WTC11 (cell line): ENCODE data around the gene PCDH12. TPM values are rescaled to one million over a fixed set of nuclear protein-coding genes. Genes with fewer than 3 reads are reported as not detected.

Source experiments
- ATAC-seq: fragments of 200-7000 bp; cut with Tn5 transposase; 2 replicates; pipeline ENCODE4 v1.10.0; 2021; ENCODE audit warnings: mild to moderate bottlenecking, moderate library complexity
- CTCF ChIA-PET: fragments of 300-600 bp; sonication (Branson Sonifier 250); formaldehyde crosslinking; loops from one replicate; lab custom pipeline; 2021; ENCODE audit warnings: antibody characterized with exemption; lab: Charles Lee
- POLR2A ChIA-PET: fragments of 350-600 bp; sonication (Branson Sonifier 250); formaldehyde crosslinking; loops from one replicate; lab custom pipeline; 2021; ENCODE audit warnings: antibody characterized with exemption; lab: Charles Lee
- DNase-seq: peaks from one replicate; pipeline ENCODE4 v3.0.0; 2021; ENCODE audit warnings: low spot score
- H3K27ac Mint-ChIP-seq: 2 replicates; pipeline ENCODE4 v1.8.0; 2021; ENCODE audit warnings: mixed read lengths
- H3K27me3 Mint-ChIP-seq: 2 replicates; pipeline ENCODE4 v1.8.0; 2021; ENCODE audit warnings: low read depth, mild to moderate bottlenecking, moderate library complexity, mixed read lengths
- H3K36me3 Mint-ChIP-seq: 2 replicates; pipeline ENCODE4 v1.8.0; 2021; ENCODE audit warnings: mixed read lengths
- H3K4me1 Mint-ChIP-seq: 2 replicates; pipeline ENCODE4 v1.8.0; 2022; ENCODE audit warnings: mixed read lengths
- H3K4me3 Mint-ChIP-seq: 2 replicates; pipeline ENCODE4 v1.8.0; 2021; ENCODE audit warnings: mild to moderate bottlenecking, moderate library complexity, mixed read lengths
- H3K9me3 Mint-ChIP-seq: 2 replicates; pipeline ENCODE4 v1.8.0; 2021; ENCODE audit warnings: mixed read lengths
- E2F4 ChIP-seq: sonication (generic); formaldehyde crosslinking; IDR thresholded peaks from 2 replicates; pipeline ENCODE4 v1.8.1; 2022; ENCODE audit warnings: low read depth, mild to moderate bottlenecking, moderate library complexity, missing genetic modification reagents, borderline replicate concordance
- FOXK1 ChIP-seq: sonication (generic); formaldehyde crosslinking; IDR thresholded peaks from 2 replicates; pipeline ENCODE4 v1.8.0; 2022; ENCODE audit warnings: mild to moderate bottlenecking, moderate library complexity, missing genetic modification reagents
- KAT7 ChIP-seq: sonication (generic); formaldehyde crosslinking; IDR thresholded peaks from 2 replicates; pipeline ENCODE4 v1.8.1; 2023; ENCODE audit warnings: missing genetic modification reagents, mild to moderate bottlenecking, borderline replicate concordance
- NR2C2 ChIP-seq: sonication (generic); formaldehyde crosslinking; IDR thresholded peaks from 2 replicates; pipeline ENCODE4 v1.8.0; 2022; ENCODE audit warnings: mild to moderate bottlenecking, missing genetic modification reagents
- OVOL2 ChIP-seq: fragments of 250-450 bp; sonication (Bioruptor Pico); IDR thresholded peaks from 2 replicates; pipeline ENCODE4 v1.9.0; 2021; ENCODE audit warnings: mild to moderate bottlenecking, borderline replicate concordance
- SP1 ChIP-seq: sonication (generic); formaldehyde crosslinking; conservative IDR thresholded peaks from 2 replicates; pipeline ENCODE4 v1.8.1; 2022; ENCODE audit warnings: missing genetic modification reagents
- TCF7 ChIP-seq: sonication (generic); formaldehyde crosslinking; IDR thresholded peaks from 2 replicates; pipeline ENCODE4 v1.8.0; 2022; ENCODE audit warnings: mild to moderate bottlenecking, low read depth, missing genetic modification reagents, moderate library complexity
- ZBTB21 ChIP-seq: sonication (generic); formaldehyde crosslinking; IDR thresholded peaks from 2 replicates; pipeline ENCODE4 v1.8.1; 2023; ENCODE audit warnings: mild to moderate bottlenecking, missing genetic modification reagents, borderline replicate concordance
- ZNF263 ChIP-seq: sonication (generic); formaldehyde crosslinking; IDR thresholded peaks from 2 replicates; pipeline ENCODE4 v1.8.1; 2022; ENCODE audit warnings: low read depth, mild to moderate bottlenecking, moderate library complexity, missing genetic modification reagents
- ZNF425 ChIP-seq: fragments of 250-450 bp; sonication (Bioruptor Pico); conservative IDR thresholded peaks from 2 replicates; pipeline ENCODE4 v1.9.0; 2021; ENCODE audit warnings: mild to moderate bottlenecking
- total RNA-seq: library from RNA; stranded (reverse); gene quantifications from 3 replicates; pipeline ENCODE4 v1.2.3, GENCODE V29; 2021
- TF ChIP-seq, protein P1 (sequence below): sonication (generic); formaldehyde crosslinking; conservative IDR thresholded peaks from 2 replicates; pipeline ENCODE4 v1.8.1; 2023; ENCODE audit warnings: mild to moderate bottlenecking, low read depth, missing genetic modification reagents, moderate library complexity
- TF ChIP-seq, protein P2 (sequence below): sonication (generic); formaldehyde crosslinking; IDR thresholded peaks from 2 replicates; pipeline ENCODE4 v1.8.0; 2023; ENCODE audit warnings: missing genetic modification reagents, mild to moderate bottlenecking, borderline replicate concordance
- TF ChIP-seq, protein P3 (sequence below): fragments of 200-600 bp; IDR thresholded peaks from 2 replicates; pipeline ENCODE4 v1.8.0; 2022; ENCODE audit warnings: antibody characterized with exemption

Gene PCDH12
- total RNA-seq, 1 experiment from 2014 or later, result 0.33 TPM

GRCh38 chr5:141961466-141961865 is 3.5 kb upstream of the PCDH12 start:
- Mint-ChIP-seq H3K27me3 (no peaks in the 10 kb centered on the region), H3K9me3 (no peaks in the 10 kb centered on the region), H3K4me1 (peaks cover 38% of the 10 kb centered on the region), H3K36me3 (no peaks in the 10 kb centered on the region), H3K4me3 (no peak overlapping the region), H3K27ac (no peak overlapping the region)
- ATAC-seq, result no peak
- POLR2A ChIA-PET, result interaction anchor here (0.9 to 1.7 kb wide), 3 partner anchors 8 to 117 kb away, joined by 3 to 8 read pairs (median 3); partner anchors contain the start of genes DELE1 and RNF14
- TF ChIP-seq ZNF425 (CRISPR knock-in tag), result no peak
- TF ChIP-seq TCF7 (CRISPR knock-in tag), result no peak
- TF ChIP-seq ZNF263 (CRISPR knock-in tag), result no peak
- no peak for TF ChIP-seq KAT7 (CRISPR knock-in tag)
- TF ChIP-seq, protein P1, sequence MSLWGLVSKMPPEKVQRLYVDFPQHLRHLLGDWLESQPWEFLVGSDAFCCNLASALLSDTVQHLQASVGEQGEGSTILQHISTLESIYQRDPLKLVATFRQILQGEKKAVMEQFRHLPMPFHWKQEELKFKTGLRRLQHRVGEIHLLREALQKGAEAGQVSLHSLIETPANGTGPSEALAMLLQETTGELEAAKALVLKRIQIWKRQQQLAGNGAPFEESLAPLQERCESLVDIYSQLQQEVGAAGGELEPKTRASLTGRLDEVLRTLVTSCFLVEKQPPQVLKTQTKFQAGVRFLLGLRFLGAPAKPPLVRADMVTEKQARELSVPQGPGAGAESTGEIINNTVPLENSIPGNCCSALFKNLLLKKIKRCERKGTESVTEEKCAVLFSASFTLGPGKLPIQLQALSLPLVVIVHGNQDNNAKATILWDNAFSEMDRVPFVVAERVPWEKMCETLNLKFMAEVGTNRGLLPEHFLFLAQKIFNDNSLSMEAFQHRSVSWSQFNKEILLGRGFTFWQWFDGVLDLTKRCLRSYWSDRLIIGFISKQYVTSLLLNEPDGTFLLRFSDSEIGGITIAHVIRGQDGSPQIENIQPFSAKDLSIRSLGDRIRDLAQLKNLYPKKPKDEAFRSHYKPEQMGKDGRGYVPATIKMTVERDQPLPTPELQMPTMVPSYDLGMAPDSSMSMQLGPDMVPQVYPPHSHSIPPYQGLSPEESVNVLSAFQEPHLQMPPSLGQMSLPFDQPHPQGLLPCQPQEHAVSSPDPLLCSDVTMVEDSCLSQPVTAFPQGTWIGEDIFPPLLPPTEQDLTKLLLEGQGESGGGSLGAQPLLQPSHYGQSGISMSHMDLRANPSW (CRISPR knock-in tag), result no peak
- no peak for DNase-seq
- CTCF ChIA-PET, result interaction anchor here (0.8 to 7.4 kb wide), 55 partner anchors 9 to 738 kb away, joined by 3 to 136 read pairs (median 9); partner anchors contain the start of genes ARAP3, DELE1, DIAPH1 and FCHSD1

DNA sequence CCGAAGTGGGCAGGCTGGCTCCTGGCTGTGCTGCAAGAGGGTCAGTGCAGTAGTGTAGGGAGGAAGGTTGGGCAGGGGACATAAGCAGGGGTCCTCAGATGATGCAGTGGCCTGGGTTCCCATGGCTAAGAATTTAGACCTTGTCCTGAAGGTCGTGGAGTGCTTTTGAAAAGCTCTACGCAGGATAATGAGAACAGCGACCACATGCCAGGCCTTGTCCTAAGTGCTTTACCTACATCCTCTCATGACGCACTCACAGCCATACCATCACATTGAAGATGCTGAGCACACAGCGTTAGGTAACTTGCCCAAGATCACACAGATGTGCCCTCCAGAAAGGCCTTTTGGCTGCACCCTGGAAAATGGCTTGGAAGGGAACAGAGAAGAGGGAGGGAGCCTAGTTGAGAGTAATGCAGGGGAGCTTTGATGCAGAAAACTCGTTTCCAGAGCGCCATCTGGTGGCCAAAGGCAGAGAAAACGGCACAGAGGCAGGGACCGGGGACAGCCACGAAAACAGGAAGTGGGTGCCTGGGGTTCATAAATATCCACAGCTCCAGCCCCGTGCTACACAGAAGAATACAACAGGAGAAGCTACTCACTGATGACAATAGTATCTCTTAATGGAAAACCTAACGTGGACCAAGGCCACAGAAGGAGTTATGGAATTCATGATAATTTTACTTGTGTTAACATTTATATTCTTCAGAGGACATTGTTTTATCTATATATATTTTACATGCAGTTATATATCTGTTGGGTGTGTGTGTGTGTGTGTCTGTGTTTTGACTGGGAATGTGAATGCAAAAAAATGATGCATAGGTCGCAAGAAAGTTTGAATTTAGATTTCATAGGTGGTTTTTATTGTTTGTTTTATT is 2.7 kb upstream of the PCDH12 start:
- no peaks in the 10 kb centered on the region for H3K9me3 Mint-ChIP-seq
- H3K27ac Mint-ChIP-seq, result 0 out of 2 replicates have a peak overlapping the region, but pooled peaks have one; percentile 24
- ChIA-PET POLR2A (interaction anchor here (0.9 to 1.7 kb wide), 6 partner anchors 8 to 259 kb away, joined by 3 to 8 read pairs (median 3); partner anchors contain the start of genes DELE1 and RNF14), CTCF (interaction anchor here (0.6 to 7.4 kb wide), 79 partner anchors 8 to 738 kb away, joined by 3 to 136 read pairs (median 6); partner anchors contain the start of genes ARAP3, DELE1, DIAPH1 and FCHSD1)
- no peaks in the 10 kb centered on the region for H3K27me3 Mint-ChIP-seq
- ATAC-seq, result peak; percentile 90
- DNase-seq, result peak; percentile 88
- H3K4me1 Mint-ChIP-seq, result peaks cover 38% of the 10 kb centered on the region
- H3K4me3 Mint-ChIP-seq, result no peak overlapping the region
- H3K36me3 Mint-ChIP-seq, result no peaks in the 10 kb centered on the region
- TF ChIP-seq E2F4 (CRISPR knock-in tag), result no peak
- no peak for TF ChIP-seq ZNF425 (CRISPR knock-in tag)
- peak; percentile 51; the same call in 1 of the 2 replicates for TF ChIP-seq SP1 (CRISPR knock-in tag)
- TF ChIP-seq, protein P2, sequence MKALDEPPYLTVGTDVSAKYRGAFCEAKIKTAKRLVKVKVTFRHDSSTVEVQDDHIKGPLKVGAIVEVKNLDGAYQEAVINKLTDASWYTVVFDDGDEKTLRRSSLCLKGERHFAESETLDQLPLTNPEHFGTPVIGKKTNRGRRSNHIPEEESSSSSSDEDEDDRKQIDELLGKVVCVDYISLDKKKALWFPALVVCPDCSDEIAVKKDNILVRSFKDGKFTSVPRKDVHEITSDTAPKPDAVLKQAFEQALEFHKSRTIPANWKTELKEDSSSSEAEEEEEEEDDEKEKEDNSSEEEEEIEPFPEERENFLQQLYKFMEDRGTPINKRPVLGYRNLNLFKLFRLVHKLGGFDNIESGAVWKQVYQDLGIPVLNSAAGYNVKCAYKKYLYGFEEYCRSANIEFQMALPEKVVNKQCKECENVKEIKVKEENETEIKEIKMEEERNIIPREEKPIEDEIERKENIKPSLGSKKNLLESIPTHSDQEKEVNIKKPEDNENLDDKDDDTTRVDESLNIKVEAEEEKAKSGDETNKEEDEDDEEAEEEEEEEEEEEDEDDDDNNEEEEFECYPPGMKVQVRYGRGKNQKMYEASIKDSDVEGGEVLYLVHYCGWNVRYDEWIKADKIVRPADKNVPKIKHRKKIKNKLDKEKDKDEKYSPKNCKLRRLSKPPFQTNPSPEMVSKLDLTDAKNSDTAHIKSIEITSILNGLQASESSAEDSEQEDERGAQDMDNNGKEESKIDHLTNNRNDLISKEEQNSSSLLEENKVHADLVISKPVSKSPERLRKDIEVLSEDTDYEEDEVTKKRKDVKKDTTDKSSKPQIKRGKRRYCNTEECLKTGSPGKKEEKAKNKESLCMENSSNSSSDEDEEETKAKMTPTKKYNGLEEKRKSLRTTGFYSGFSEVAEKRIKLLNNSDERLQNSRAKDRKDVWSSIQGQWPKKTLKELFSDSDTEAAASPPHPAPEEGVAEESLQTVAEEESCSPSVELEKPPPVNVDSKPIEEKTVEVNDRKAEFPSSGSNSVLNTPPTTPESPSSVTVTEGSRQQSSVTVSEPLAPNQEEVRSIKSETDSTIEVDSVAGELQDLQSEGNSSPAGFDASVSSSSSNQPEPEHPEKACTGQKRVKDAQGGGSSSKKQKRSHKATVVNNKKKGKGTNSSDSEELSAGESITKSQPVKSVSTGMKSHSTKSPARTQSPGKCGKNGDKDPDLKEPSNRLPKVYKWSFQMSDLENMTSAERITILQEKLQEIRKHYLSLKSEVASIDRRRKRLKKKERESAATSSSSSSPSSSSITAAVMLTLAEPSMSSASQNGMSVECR (CRISPR knock-in tag), result no peak
- no peak for TF ChIP-seq ZBTB21 (CRISPR knock-in tag)
- TF ChIP-seq, protein P3, sequence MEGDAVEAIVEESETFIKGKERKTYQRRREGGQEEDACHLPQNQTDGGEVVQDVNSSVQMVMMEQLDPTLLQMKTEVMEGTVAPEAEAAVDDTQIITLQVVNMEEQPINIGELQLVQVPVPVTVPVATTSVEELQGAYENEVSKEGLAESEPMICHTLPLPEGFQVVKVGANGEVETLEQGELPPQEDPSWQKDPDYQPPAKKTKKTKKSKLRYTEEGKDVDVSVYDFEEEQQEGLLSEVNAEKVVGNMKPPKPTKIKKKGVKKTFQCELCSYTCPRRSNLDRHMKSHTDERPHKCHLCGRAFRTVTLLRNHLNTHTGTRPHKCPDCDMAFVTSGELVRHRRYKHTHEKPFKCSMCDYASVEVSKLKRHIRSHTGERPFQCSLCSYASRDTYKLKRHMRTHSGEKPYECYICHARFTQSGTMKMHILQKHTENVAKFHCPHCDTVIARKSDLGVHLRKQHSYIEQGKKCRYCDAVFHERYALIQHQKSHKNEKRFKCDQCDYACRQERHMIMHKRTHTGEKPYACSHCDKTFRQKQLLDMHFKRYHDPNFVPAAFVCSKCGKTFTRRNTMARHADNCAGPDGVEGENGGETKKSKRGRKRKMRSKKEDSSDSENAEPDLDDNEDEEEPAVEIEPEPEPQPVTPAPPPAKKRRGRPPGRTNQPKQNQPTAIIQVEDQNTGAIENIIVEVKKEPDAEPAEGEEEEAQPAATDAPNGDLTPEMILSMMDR, result peak; percentile 91
- no peak for TF ChIP-seq NR2C2
- TF ChIP-seq OVOL2, result no peak
- TF ChIP-seq FOXK1, result peak; percentile 55; the same call in 1 of the 2 replicates
